A549 (cell line): ENCODE measurements around the gene CATSPERB. TPM values are rescaled to one million over a fixed set of nuclear protein-coding genes. Genes with fewer than 3 reads are reported as not detected.

Experiments used
- ATAC-seq, 2 experiments: fragments of 200-7000 bp in 1 of 2; fragments of >200 bp in 1 of 2; cut with Nextera tagmentation in 1 of 2; cut with Tn5 transposase in 1 of 2; 3 replicates each; pipeline versions ENCODE4 v1.8.0 to v1.9.1; 2018 to 2020; ENCODE audit warnings: mild to moderate bottlenecking in 1 of 2, moderate library complexity in 1 of 2
- CTCF ChIA-PET: fragments of 300-600 bp; sonication (Branson Sonifier 250); formaldehyde crosslinking; extraction: SDS; loops from one replicate; lab custom pipeline; 2021; ENCODE audit warnings: antibody characterized with exemption, inconsistent platforms; lab: Yijun Ruan, JAX
- POLR2A ChIA-PET: fragments of 350-600 bp; formaldehyde crosslinking; extraction: SDS; loops from one replicate; lab custom pipeline; 2021; ENCODE audit warnings: antibody characterized with exemption, inconsistent platforms; lab: Yijun Ruan, JAX
- DNase-seq, 2 experiments: peaks; one replicate each; pipeline versions ENCODE4 v3.0.0 to v3.0.0-alpha.2; 2011 to 2016; ENCODE audit warnings: low read depth in 1 of 2, low spot score in 1 of 2
- FAIRE-seq: peaks from 2 replicates; lab custom pipeline; 2011; peaks lifted over from hg19 to GRCh38; lab: Jason Lieb, UNC
- H3K27ac ChIP-seq, 2 experiments: fragments of >200 bp; sonication (Bioruptor Twin); formaldehyde crosslinking; 3 replicates each; pipeline ENCODE4 v1.5.1; 2016 to 2017
- H3K4me1 ChIP-seq: fragments of >200 bp; sonication (Bioruptor Twin); formaldehyde crosslinking; 3 replicates; pipeline ENCODE4 v1.6.1; 2016
- H3K4me2 ChIP-seq: fragments of >200 bp; sonication (Bioruptor Twin); formaldehyde crosslinking; 3 replicates; pipeline ENCODE4 v1.6.1; 2016
- H3K4me3 ChIP-seq: fragments of >200 bp; sonication (Bioruptor Twin); formaldehyde crosslinking; 3 replicates; pipeline ENCODE4 v1.5.1; 2016
- H3K9me3 ChIP-seq: fragments of >200 bp; sonication (Bioruptor Twin); formaldehyde crosslinking; 3 replicates; pipeline ENCODE4 v1.6.1; 2016
- CBX2 ChIP-seq: fragments of 200-600 bp; sonication (generic); IDR thresholded peaks from 2 replicates; pipeline ENCODE4 v1.6.1; 2016; ENCODE audit warnings: low read depth, mild to moderate bottlenecking, borderline replicate concordance
- CBX8 ChIP-seq: fragments of 200-600 bp; sonication (generic); IDR thresholded peaks from 2 replicates; pipeline ENCODE4 v1.6.1; 2016
- CEBPB ChIP-seq, 2 experiments: fragments of >200 bp in 1 of 2; sonication (Bioruptor Twin) in 1 of 2; formaldehyde crosslinking in 1 of 2; IDR thresholded peaks; 2 replicates each; pipeline ENCODE4 v1.6.1; 2012 to 2016
- CHD4 ChIP-seq: fragments of 200-600 bp; sonication (generic); IDR thresholded peaks from 2 replicates; pipeline ENCODE4 v1.6.1; 2016; ENCODE audit warnings: antibody characterized with exemption, mild to moderate bottlenecking, borderline replicate concordance
- EHF ChIP-seq: fragments of 250-450 bp; sonication (Bioruptor Pico); IDR thresholded peaks from 2 replicates; pipeline ENCODE4 v1.5.0; 2020; ENCODE audit warnings: mild to moderate bottlenecking
- HOXA7 ChIP-seq: fragments of 250-450 bp; sonication (Bioruptor Pico); IDR thresholded peaks from 2 replicates; pipeline ENCODE4 v1.5.0; 2020; ENCODE audit warnings: mild to moderate bottlenecking, moderate library complexity
- JUNB ChIP-seq: fragments of >200 bp; sonication (Bioruptor Twin); formaldehyde crosslinking; IDR thresholded peaks from 2 replicates; pipeline ENCODE4 v1.6.1; 2016
- KDM1A ChIP-seq: fragments of 200-600 bp; sonication (generic); IDR thresholded peaks from 2 replicates; pipeline ENCODE4 v1.6.1; 2016; ENCODE audit warnings: low read depth, mild to moderate bottlenecking
- PHF8 ChIP-seq: fragments of 200-600 bp; sonication (generic); IDR thresholded peaks from 2 replicates; pipeline ENCODE4 v1.6.1; 2016; ENCODE audit warnings: low read depth, mild to moderate bottlenecking, antibody characterized with exemption, moderate library complexity, borderline replicate concordance
- RAD21 ChIP-seq, 2 experiments: fragments of >200 bp in 1 of 2; sonication (Bioruptor Twin) in 1 of 2; formaldehyde crosslinking in 1 of 2; IDR thresholded peaks in 1 of 2; conservative IDR thresholded peaks in 1 of 2; 2 replicates in 1 of 2; 3 replicates in 1 of 2; pipeline ENCODE4 v1.6.1; 2012 to 2018; ENCODE audit warnings: inconsistent platforms in 1 of 2
- SMC3 ChIP-seq: fragments of >200 bp; sonication (Bioruptor Twin); formaldehyde crosslinking; IDR thresholded peaks from 3 replicates; pipeline ENCODE4 v1.6.1; 2018; ENCODE audit warnings: inconsistent platforms
- SREBF2 ChIP-seq: fragments of 450-650 bp; IDR thresholded peaks from 2 replicates; pipeline ENCODE4 v1.6.1; 2014; ENCODE audit warnings: mild to moderate bottlenecking, moderate library complexity
- TFCP2L1 ChIP-seq: fragments of 250-450 bp; sonication (Bioruptor Pico); IDR thresholded peaks from 2 replicates; pipeline ENCODE4 v1.5.0; 2021; ENCODE audit warnings: mild to moderate bottlenecking
- WGBS: methylation state at CpG from one replicate; pipeline ENCODE4 v1.1.6; 2017; ENCODE audit errors: missing lambda C conversion rate; 5-methylcytosine and 5-hydroxymethylcytosine counted together
- polyA plus RNA-seq, 4 experiments: library from polyadenylated mRNA; depleted of rRNA in 3 of 4; stranded (reverse); fragments of >200 nt; fragmentation: RNase III in 1 of 4; extraction: RNeasy Plus Mini Kit Qiagen cat#74134 plus additional on column Dnase treatment in 1 of 4; gene quantifications; 2 replicates in 3 of 4; 3 replicates in 1 of 4; pipeline ENCODE4 v1.2.3, GENCODE V29; 2011 to 2017
- TF ChIP-seq, protein P1 (sequence below): IDR thresholded peaks from 2 replicates; pipeline ENCODE4 v1.6.1; 2012; ENCODE audit warnings: low read depth, borderline replicate concordance
- TF ChIP-seq, protein P2 (sequence below): fragments of >200 bp; sonication (Bioruptor Twin); formaldehyde crosslinking; IDR thresholded peaks from 3 replicates; pipeline ENCODE4 v1.5.1; 2016
- TF ChIP-seq, protein P3 (sequence below): fragments of 200-600 bp; sonication (generic); IDR thresholded peaks from 2 replicates; pipeline ENCODE4 v1.6.1; 2016; ENCODE audit warnings: antibody characterized with exemption, mild to moderate bottlenecking, moderate library complexity

The CATSPERB gene
- polyA plus RNA-seq, 2 of the 4 experiments (the other 2 are of a cell fraction) = 0.05 TPM; not detected in 1

DNA sequence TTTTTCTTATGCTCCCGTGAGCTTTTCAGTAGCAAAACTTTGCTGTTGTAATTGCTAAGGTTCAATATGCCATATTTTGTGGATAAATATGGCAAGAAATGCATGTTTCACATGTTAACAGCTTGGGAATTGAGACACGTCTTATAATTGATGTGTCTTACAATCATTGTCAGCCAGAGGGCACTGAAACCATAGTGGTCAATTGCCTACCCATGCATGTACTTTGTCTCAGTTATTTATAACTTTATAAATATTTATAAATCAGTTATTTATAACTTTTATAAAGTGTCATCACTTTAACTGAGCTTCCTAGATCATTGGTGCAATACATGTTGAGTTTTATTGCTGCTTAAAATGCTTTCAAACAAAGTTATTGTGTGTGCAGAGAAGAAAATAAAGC is 82.0 kb downstream of the CATSPERB start (continued):
- no peak for TF ChIP-seq CBX8

DNA sequence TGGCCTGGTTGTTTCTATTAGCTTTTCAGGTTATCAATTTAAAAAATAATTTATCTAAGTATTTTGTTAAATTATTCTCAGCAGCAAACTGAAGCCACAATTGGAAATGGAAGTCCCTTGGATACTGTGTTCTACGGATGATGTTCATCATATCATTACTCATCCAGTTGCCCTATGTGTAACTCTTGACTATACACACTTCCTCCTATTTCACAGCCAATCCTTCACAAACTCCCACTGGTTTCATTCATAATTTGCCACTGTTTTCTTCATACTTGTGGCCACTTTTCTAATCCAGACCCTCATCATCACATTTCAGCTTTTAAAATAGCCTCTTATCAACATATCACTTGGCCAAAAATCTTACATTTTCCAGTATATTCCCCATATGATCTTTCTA is 84.0 kb downstream of the CATSPERB start:
- POLR2A ChIA-PET = no interaction called here
- H3K4me3 ChIP-seq = no peak overlapping the region

DNA sequence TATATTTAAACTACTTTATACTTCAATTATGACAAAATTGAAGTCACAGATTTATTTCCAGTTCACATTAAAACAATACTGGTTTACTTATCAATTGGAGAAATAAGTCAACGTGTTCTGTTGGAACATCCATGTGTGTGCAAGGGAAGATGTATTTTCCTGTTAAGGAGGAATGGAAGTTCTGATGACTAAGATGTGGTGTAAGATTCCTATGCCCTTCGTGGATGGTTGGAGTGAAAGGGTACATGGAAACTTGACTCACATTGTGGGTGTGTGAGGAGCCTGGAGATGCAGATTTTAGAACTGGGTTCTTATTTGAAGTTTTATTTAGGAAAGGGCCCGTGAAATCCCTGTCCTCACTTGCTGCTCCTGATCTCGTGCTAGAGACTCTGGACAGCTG is 95.3 kb downstream of the CATSPERB start:
- H3K4me2 ChIP-seq = no peak overlapping the region
- CTCF ChIA-PET = interaction anchor here (1.1 to 1.2 kb wide), 2 partner anchors 12 to 13 kb away, joined by 4 read pairs; no protein-coding TSS in a partner anchor
- TF ChIP-seq HOXA7 (no peak), JUNB (no peak), SMC3 (no peak), CHD4 (no peak), RAD21 (conservative IDR thresholded peaks at IDR 0.05 in 1 of 2, IDR thresholded peaks at IDR 0.05 in 1 of 2) (no peak), PHF8 (no peak)
- TF ChIP-seq, protein P1, sequence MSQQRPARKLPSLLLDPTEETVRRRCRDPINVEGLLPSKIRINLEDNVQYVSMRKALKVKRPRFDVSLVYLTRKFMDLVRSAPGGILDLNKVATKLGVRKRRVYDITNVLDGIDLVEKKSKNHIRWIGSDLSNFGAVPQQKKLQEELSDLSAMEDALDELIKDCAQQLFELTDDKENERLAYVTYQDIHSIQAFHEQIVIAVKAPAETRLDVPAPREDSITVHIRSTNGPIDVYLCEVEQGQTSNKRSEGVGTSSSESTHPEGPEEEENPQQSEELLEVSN = no peak
- TF ChIP-seq, protein P2, sequence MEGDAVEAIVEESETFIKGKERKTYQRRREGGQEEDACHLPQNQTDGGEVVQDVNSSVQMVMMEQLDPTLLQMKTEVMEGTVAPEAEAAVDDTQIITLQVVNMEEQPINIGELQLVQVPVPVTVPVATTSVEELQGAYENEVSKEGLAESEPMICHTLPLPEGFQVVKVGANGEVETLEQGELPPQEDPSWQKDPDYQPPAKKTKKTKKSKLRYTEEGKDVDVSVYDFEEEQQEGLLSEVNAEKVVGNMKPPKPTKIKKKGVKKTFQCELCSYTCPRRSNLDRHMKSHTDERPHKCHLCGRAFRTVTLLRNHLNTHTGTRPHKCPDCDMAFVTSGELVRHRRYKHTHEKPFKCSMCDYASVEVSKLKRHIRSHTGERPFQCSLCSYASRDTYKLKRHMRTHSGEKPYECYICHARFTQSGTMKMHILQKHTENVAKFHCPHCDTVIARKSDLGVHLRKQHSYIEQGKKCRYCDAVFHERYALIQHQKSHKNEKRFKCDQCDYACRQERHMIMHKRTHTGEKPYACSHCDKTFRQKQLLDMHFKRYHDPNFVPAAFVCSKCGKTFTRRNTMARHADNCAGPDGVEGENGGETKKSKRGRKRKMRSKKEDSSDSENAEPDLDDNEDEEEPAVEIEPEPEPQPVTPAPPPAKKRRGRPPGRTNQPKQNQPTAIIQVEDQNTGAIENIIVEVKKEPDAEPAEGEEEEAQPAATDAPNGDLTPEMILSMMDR = no peak
- TF ChIP-seq, all 56 proteins: peak for 0

More for the DNA sequence above, 84.0 kb downstream of the CATSPERB start:
- 68% methylated on average over 1 of the region's 1 CpG for WGBS
- no peaks in the 10 kb centered on the region for H3K9me3 ChIP-seq
- no peaks in the 10 kb centered on the region for H3K4me1 ChIP-seq
- ATAC-seq (no peak), FAIRE-seq (no peak), DNase-seq (no peak)
- H3K4me2 ChIP-seq = no peak overlapping the region
- TF ChIP-seq SREBF2 (no peak), TFCP2L1 (CRISPR knock-in tag) (no peak), CBX2 (no peak)
- CTCF ChIA-PET = interaction anchor here (0.7 to 5.0 kb wide), 3 partner anchors 81 to 349 kb away, joined by 3 to 65 read pairs (median 7); no protein-coding TSS in a partner anchor
- no peak overlapping the region for H3K27ac ChIP-seq

DNA sequence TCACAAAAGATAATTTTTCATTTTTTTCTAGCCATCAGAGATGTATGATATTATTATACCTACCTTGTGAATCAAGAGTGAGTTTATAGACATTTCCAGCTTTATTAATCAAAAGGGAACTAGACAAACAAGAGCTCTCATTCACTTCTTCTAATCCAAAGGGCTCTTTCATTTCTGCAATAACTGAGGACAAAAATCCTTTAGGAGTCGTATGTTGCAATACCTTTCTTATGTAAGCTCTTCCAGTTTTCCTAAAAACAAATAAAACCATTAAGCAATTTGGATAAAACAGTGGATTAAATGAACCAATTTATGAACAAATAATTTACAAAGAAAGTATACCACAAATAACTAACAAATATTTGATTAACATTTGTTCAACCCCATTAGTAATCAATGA is 107.1 kb downstream of the CATSPERB start:
- H3K4me3 ChIP-seq = no peak overlapping the region
- TF ChIP-seq, protein P3, sequence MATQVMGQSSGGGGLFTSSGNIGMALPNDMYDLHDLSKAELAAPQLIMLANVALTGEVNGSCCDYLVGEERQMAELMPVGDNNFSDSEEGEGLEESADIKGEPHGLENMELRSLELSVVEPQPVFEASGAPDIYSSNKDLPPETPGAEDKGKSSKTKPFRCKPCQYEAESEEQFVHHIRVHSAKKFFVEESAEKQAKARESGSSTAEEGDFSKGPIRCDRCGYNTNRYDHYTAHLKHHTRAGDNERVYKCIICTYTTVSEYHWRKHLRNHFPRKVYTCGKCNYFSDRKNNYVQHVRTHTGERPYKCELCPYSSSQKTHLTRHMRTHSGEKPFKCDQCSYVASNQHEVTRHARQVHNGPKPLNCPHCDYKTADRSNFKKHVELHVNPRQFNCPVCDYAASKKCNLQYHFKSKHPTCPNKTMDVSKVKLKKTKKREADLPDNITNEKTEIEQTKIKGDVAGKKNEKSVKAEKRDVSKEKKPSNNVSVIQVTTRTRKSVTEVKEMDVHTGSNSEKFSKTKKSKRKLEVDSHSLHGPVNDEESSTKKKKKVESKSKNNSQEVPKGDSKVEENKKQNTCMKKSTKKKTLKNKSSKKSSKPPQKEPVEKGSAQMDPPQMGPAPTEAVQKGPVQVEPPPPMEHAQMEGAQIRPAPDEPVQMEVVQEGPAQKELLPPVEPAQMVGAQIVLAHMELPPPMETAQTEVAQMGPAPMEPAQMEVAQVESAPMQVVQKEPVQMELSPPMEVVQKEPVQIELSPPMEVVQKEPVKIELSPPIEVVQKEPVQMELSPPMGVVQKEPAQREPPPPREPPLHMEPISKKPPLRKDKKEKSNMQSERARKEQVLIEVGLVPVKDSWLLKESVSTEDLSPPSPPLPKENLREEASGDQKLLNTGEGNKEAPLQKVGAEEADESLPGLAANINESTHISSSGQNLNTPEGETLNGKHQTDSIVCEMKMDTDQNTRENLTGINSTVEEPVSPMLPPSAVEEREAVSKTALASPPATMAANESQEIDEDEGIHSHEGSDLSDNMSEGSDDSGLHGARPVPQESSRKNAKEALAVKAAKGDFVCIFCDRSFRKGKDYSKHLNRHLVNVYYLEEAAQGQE = no peak
- no peak for TF ChIP-seq TFCP2L1 (CRISPR knock-in tag)
- TF ChIP-seq KDM1A = no peak
- TF ChIP-seq EHF (CRISPR knock-in tag) = no peak
- TF ChIP-seq CEBPB (IDR thresholded peaks at IDR 0.05) = no peak
- H3K9me3 ChIP-seq = no peaks in the 10 kb centered on the region
- CTCF ChIA-PET = no interaction called here
- DNase-seq = no peak
- ATAC-seq = no peak
- 80% methylated on average over 1 of the region's 1 CpG for WGBS
- H3K4me1 ChIP-seq = no peaks in the 10 kb centered on the region
- no peak overlapping the region for H3K27ac ChIP-seq
- POLR2A ChIA-PET = no interaction called here
- FAIRE-seq = no peak
- no peak overlapping the region for H3K4me2 ChIP-seq

More for the DNA sequence above, 95.3 kb downstream of the CATSPERB start:
- 16% methylated on average over 4 of the region's 4 CpGs for WGBS
- Histone ChIP-seq H3K27ac (no peak overlapping the region), H3K4me1 (no peaks in the 10 kb centered on the region), H3K9me3 (no peaks in the 10 kb centered on the region), H3K4me3 (no peak overlapping the region)
- ATAC-seq (no peak), DNase-seq (no peak), FAIRE-seq (no peak)
- POLR2A ChIA-PET = no interaction called here
